ENCODE data around the gene SLC6A17.

DNA sequence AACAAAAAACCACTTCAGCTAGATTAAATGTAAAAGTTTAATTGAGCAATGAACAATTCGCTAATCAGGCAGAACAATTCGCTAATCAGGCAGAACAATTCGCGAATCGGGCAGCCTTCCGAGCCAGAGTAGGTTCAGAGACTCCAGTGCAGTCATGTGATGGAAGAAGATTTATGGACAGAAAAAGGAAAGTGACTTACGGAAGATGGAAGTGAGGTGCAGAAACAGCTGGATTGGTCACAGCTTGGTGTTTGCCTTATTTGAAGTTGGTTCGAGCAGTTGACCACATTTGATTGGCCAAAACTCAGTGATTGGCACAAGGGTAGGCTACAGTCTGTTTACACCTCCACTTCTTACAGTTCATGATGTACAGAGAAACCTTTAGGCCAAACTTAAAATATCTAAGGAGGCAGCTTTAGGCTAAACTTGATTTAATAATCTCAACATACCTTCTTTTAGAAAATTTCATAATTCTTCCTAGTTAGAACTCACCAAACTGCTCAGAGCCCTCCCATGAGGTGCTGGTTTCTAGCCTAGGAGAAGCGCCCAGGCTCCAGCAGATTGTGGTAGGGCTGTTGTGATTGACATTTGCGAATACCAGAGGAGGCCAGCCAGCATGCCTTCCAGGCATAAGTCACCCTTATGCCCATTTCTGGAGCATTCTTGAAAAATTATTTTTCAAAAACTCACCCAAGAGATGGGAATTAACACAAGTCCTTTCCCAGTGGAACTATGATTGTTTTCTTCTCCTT lies 37.0 kb downstream of the SLC6A17 start:
- TF ChIP-seq, protein P1, sequence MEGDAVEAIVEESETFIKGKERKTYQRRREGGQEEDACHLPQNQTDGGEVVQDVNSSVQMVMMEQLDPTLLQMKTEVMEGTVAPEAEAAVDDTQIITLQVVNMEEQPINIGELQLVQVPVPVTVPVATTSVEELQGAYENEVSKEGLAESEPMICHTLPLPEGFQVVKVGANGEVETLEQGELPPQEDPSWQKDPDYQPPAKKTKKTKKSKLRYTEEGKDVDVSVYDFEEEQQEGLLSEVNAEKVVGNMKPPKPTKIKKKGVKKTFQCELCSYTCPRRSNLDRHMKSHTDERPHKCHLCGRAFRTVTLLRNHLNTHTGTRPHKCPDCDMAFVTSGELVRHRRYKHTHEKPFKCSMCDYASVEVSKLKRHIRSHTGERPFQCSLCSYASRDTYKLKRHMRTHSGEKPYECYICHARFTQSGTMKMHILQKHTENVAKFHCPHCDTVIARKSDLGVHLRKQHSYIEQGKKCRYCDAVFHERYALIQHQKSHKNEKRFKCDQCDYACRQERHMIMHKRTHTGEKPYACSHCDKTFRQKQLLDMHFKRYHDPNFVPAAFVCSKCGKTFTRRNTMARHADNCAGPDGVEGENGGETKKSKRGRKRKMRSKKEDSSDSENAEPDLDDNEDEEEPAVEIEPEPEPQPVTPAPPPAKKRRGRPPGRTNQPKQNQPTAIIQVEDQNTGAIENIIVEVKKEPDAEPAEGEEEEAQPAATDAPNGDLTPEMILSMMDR (IDR thresholded peaks at IDR 0.05; ENCODE audit: insufficient read depth, low read length), result no peak
- no peak for TF ChIP-seq POLR2AphosphoS5 (IDR thresholded peaks at IDR 0.05; ENCODE audit: low read depth)
